ENCODE data around the gene KIRREL3. TPM values are rescaled to one million over a fixed set of nuclear protein-coding genes. Genes with fewer than 3 reads are reported as not detected.
"Not testable (repeated sequence)": the region's sequence is repeated elsewhere in the genome, so short reads cannot be mapped to it uniquely, and the experiment has no call there.

KIRREL3 gene
- total and polyA plus RNA-seq, 8 donors: 0.06 to 1.1 (median 0.26) TPM; not detected in 2

- 69 to 70% methylated on average over 5 of the region's 5 CpGs for WGBS, 2 donors
- Histone ChIP-seq H3K27ac (no peak overlapping the region), H3K36me3 (no peaks in the 10 kb centered on the region), H3K4me3 (no peak overlapping the region), H3K4me1 (peaks cover 0 to 3% (median 0%) of the 10 kb centered on the region in 3 donors), H3K9me3 (no peaks in the 10 kb centered on the region), H3K27me3 (no peaks in the 10 kb centered on the region)
- DNase-seq (peak in 1 of 6 donors; percentile 5), FAIRE-seq (no peak), ATAC-seq (no peak)
- intact Hi-C loops (cut with DNase I): no loop called here
- no peak for TF ChIP-seq CTCF (IDR thresholded peaks at IDR 0.05)
These were observed 610.2 kb downstream of the KIRREL3 start for GRCh38 chr11:126390272-126390867.

GRCh38 chr11:126387857-126388256 lies 612.7 kb downstream of the KIRREL3 start:
- ATAC-seq (no peak), FAIRE-seq (no peak)
- 80 to 88% methylated on average over 5 of the region's 5 CpGs for WGBS, 2 donors

GRCh38 chr11:126386729-126387071 lies 613.9 kb downstream of the KIRREL3 start:
- ATAC-seq (peak in 3 of 4 donors; percentile 39 to 60 (median 52)), DNase-seq (peak in 1 of 6 donors; percentile 55)
- FAIRE-seq; H3K36me3 ChIP-seq; H3K27me3 ChIP-seq; H3K4me1 ChIP-seq; H3K9me3 ChIP-seq; H3K27ac ChIP-seq; intact Hi-C loops (cut with DNase I); H3K4me3 ChIP-seq: not testable (repeated sequence)
- 55 to 64% methylated on average over 5 of the region's 5 CpGs for WGBS, 2 donors

More at GRCh38 chr11:126387857-126388256, 612.7 kb downstream of the KIRREL3 start:
- DNase-seq: no peak
- intact Hi-C loops (cut with DNase I): no loop called here
- Histone ChIP-seq H3K4me1 (peaks cover 0 to 3% (median 0%) of the 10 kb centered on the region in 3 donors), H3K27me3 (no peaks in the 10 kb centered on the region), H3K27ac (no peak overlapping the region), H3K4me3 (no peak overlapping the region), H3K36me3 (no peaks in the 10 kb centered on the region), H3K9me3 (no peaks in the 10 kb centered on the region)
- no peak for TF ChIP-seq CTCF (IDR thresholded peaks at IDR 0.05)

GRCh38 chr11:126385991-126386728 lies 614.4 kb downstream of the KIRREL3 start:
- ATAC-seq (peak in 1 of 4 donors; percentile 31), FAIRE-seq (no peak), DNase-seq (peak in 1 of 6 donors; percentile 39)
- Histone ChIP-seq H3K4me3 (no peak overlapping the region), H3K36me3 (no peaks in the 10 kb centered on the region), H3K27ac (peak overlapping the region in 1 of 4 donors; percentile 16), H3K27me3 (no peaks in the 10 kb centered on the region), H3K4me1 (peaks cover 0 to 3% (median 0%) of the 10 kb centered on the region in 3 donors), H3K9me3 (no peaks in the 10 kb centered on the region)
- 84 to 85% methylated on average over 7 to 8 of the region's 8 CpGs for WGBS, 2 donors
- intact Hi-C loops (cut with DNase I): no loop called here
- no peak for TF ChIP-seq CTCF (IDR thresholded peaks at IDR 0.05)

GRCh38 chr11:126384449-126385070 lies 616.0 kb downstream of the KIRREL3 start:
- H3K27ac ChIP-seq: no peak overlapping the region
- DNase-seq (peak in 1 of 6 donors; percentile 44), FAIRE-seq (no peak), ATAC-seq (no peak)
- no peaks in the 10 kb centered on the region for H3K9me3 ChIP-seq
- WGBS, 2 donors: 89 to 93% methylated on average over 9 of the region's 9 CpGs
- no peak overlapping the region for H3K4me3 ChIP-seq
- H3K36me3 ChIP-seq: no peaks in the 10 kb centered on the region
- H3K27me3 ChIP-seq: no peaks in the 10 kb centered on the region
- TF ChIP-seq CTCF (IDR thresholded peaks at IDR 0.05): no peak
- intact Hi-C loops (cut with DNase I): no loop called here
- peaks cover 0 to 3% (median 0%) of the 10 kb centered on the region in 3 donors for H3K4me1 ChIP-seq

All from pancreas (tissue), 10 donors.